ENCODE measurements around the gene ZNF808.
"Not testable (repeated sequence)": the region's sequence is repeated elsewhere in the genome, so short reads cannot be mapped to it uniquely, and the experiment has no call there.

The ZNF808 gene

DNA sequence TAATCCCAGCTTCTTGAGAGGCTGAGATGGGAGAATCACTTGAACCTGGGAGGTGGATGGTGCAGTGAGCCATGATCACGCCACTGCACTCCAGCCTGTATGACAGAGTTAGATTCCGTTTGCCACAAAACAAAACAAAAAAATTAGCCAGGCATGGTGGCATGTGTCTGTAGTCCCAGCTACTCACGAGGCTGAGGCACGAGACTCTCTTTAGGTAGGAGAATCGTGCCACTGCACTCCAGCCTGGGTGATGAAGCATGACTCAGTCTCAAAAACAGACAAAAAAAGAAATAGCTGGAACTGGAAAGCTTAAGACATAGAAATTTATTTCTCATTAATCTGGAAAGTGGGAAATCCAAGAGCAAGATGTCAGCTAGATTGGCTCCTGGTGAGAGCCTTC, 20.2 kb upstream of the ZNF808 start:
- no peaks in the 10 kb centered on the region for H3K4me1 ChIP-seq (ENCODE audit: control insufficient read depth, insufficient read depth, low read length)
- no peaks in the 10 kb centered on the region for H3K9me3 ChIP-seq (ENCODE audit: control insufficient read depth, insufficient read depth, low read length)
- peaks cover 8% of the 10 kb centered on the region for H3K27me3 ChIP-seq (ENCODE audit: control insufficient read depth, insufficient read depth, low read length)
- H3K36me3 ChIP-seq (ENCODE audit: control insufficient read depth, insufficient read depth, low read length) = peaks cover 13% of the 10 kb centered on the region
- no peak overlapping the region for H3K27ac ChIP-seq (ENCODE audit: low read depth, low read length)
- H3K9ac ChIP-seq (ENCODE audit: low read depth, low read length) = no peak overlapping the region
- H3K4me3 ChIP-seq (ENCODE audit: low read depth, low read length) = no peak overlapping the region

- H3K9ac ChIP-seq (ENCODE audit: low read depth, low read length) = no peak overlapping the region
- H3K9me3 ChIP-seq (ENCODE audit: control insufficient read depth, insufficient read depth, low read length) = no peaks in the 10 kb centered on the region
- no peaks in the 10 kb centered on the region for H3K27me3 ChIP-seq (ENCODE audit: control insufficient read depth, insufficient read depth, low read length)
- no peak overlapping the region for H3K4me3 ChIP-seq (ENCODE audit: low read depth, low read length)
- no peak overlapping the region for H3K27ac ChIP-seq (ENCODE audit: low read depth, low read length)
- peaks cover 4% of the 10 kb centered on the region; the same call in 1 of the 2 replicates for H3K36me3 ChIP-seq (ENCODE audit: control insufficient read depth, insufficient read depth, low read length)
- peaks cover 19% of the 10 kb centered on the region for H3K4me1 ChIP-seq (ENCODE audit: control insufficient read depth, insufficient read depth, low read length)
Observed at GRCh38 chr19:52516191-52516590, 11.3 kb upstream of the ZNF808 start.

GRCh38 chr19:52518646-52519045, 8.8 kb upstream of the ZNF808 start:
- Histone ChIP-seq H3K4me3 (ENCODE audit: low read depth, low read length) (no peak overlapping the region), H3K9ac (ENCODE audit: low read depth, low read length) (no peak overlapping the region), H3K27me3 (ENCODE audit: control insufficient read depth, insufficient read depth, low read length) (no peaks in the 10 kb centered on the region), H3K36me3 (ENCODE audit: control insufficient read depth, insufficient read depth, low read length) (no peaks in the 10 kb centered on the region), H3K4me1 (ENCODE audit: control insufficient read depth, insufficient read depth, low read length) (peaks cover 19% of the 10 kb centered on the region), H3K27ac (ENCODE audit: low read depth, low read length) (no peak overlapping the region), H3K9me3 (ENCODE audit: control insufficient read depth, insufficient read depth, low read length) (no peaks in the 10 kb centered on the region)

- H3K9me3 ChIP-seq (ENCODE audit: control insufficient read depth, insufficient read depth, low read length); H3K4me3 ChIP-seq (ENCODE audit: low read depth, low read length); H3K36me3 ChIP-seq (ENCODE audit: control insufficient read depth, insufficient read depth, low read length); H3K27me3 ChIP-seq (ENCODE audit: control insufficient read depth, insufficient read depth, low read length); H3K9ac ChIP-seq (ENCODE audit: low read depth, low read length); H3K27ac ChIP-seq (ENCODE audit: low read depth, low read length): not testable (repeated sequence)
- H3K4me1 ChIP-seq (ENCODE audit: control insufficient read depth, insufficient read depth, low read length) = peaks cover 19% of the 10 kb centered on the region
Observed at GRCh38 chr19:52519175-52519574, 8.3 kb upstream of the ZNF808 start.

GRCh38 chr19:52520013-52520412, 7.5 kb upstream of the ZNF808 start:
- H3K9me3 ChIP-seq (ENCODE audit: control insufficient read depth, insufficient read depth, low read length) = no peaks in the 10 kb centered on the region
- H3K27ac ChIP-seq (ENCODE audit: low read depth, low read length) = no peak overlapping the region
- no peaks in the 10 kb centered on the region for H3K36me3 ChIP-seq (ENCODE audit: control insufficient read depth, insufficient read depth, low read length)

DNA sequence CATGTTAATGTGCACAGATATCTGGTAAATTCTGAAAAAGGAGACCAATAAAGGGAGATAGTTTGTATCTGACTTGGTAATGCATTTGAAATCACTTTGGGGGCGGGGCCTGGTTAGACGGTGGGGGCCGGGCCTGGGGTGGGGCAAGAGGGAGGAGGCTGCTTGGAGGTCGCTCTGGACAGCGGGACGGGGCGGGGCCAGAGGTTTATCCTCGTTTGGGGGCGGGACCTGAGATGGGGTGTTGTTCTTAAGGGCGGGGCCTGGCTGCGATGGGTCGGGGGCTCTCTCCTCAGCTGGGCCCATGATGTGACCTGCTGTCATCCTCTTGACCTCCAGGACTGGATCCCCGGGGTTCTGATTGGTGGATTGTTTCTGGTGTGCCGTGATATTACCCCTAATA, 4.9 kb upstream of the ZNF808 start:
- Histone ChIP-seq H3K36me3 (ENCODE audit: control insufficient read depth, insufficient read depth, low read length) (no peaks in the 10 kb centered on the region), H3K27ac (ENCODE audit: low read depth, low read length) (no peak overlapping the region), H3K27me3 (ENCODE audit: control insufficient read depth, insufficient read depth, low read length) (no peaks in the 10 kb centered on the region), H3K9me3 (ENCODE audit: control insufficient read depth, insufficient read depth, low read length) (no peaks in the 10 kb centered on the region), H3K4me1 (ENCODE audit: control insufficient read depth, insufficient read depth, low read length) (peaks cover 19% of the 10 kb centered on the region), H3K4me3 (ENCODE audit: low read depth, low read length) (no peak overlapping the region), H3K9ac (ENCODE audit: low read depth, low read length) (no peak overlapping the region)

More at GRCh38 chr19:52520013-52520412, 7.5 kb upstream of the ZNF808 start:
- Histone ChIP-seq H3K4me3 (ENCODE audit: low read depth, low read length) (no peak overlapping the region), H3K4me1 (ENCODE audit: control insufficient read depth, insufficient read depth, low read length) (peaks cover 19% of the 10 kb centered on the region), H3K27me3 (ENCODE audit: control insufficient read depth, insufficient read depth, low read length) (no peaks in the 10 kb centered on the region), H3K9ac (ENCODE audit: low read depth, low read length) (no peak overlapping the region)

DNA sequence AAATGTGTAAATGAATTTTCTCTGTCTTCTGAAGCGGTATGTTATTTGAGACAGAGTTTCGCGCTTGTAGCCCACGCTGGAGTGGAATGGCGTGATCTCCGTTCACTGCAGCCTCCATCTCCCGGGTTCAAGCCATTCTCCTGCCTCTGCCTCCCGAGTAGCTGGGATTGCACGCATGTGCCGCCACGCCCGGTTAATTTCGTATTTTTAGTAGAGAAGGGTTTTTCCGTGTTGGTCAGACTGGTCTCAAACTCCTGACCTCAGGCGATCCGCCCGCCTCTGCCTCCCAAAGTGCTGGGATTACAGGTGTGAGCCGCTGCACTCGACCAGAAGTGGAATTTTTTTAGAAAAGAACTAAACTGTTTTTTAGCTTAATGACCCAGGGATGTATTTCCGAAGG, 3.4 kb upstream of the ZNF808 start:
- Histone ChIP-seq H3K9me3 (ENCODE audit: control insufficient read depth, insufficient read depth, low read length) (no peaks in the 10 kb centered on the region), H3K9ac (ENCODE audit: low read depth, low read length) (no peak overlapping the region), H3K4me1 (ENCODE audit: control insufficient read depth, insufficient read depth, low read length) (peaks cover 11% of the 10 kb centered on the region), H3K27me3 (ENCODE audit: control insufficient read depth, insufficient read depth, low read length) (no peaks in the 10 kb centered on the region), H3K27ac (ENCODE audit: low read depth, low read length) (no peak overlapping the region), H3K36me3 (ENCODE audit: control insufficient read depth, insufficient read depth, low read length) (no peaks in the 10 kb centered on the region), H3K4me3 (ENCODE audit: low read depth, low read length) (no peak overlapping the region)

- Histone ChIP-seq H3K4me3 (ENCODE audit: low read depth, low read length) (peak overlapping the region; percentile 97), H3K9me3 (ENCODE audit: control insufficient read depth, insufficient read depth, low read length) (no peaks in the 10 kb centered on the region), H3K27ac (ENCODE audit: low read depth, low read length) (peak overlapping the region; percentile 53)
Observed at GRCh38 chr19:52527956-52528351, 486 bp downstream of the ZNF808 start.

GRCh38 chr19:52532480-52532879, 5.0 kb downstream of the ZNF808 start:
- H3K36me3 ChIP-seq (ENCODE audit: control insufficient read depth, insufficient read depth, low read length) = no peaks in the 10 kb centered on the region
- no peaks in the 10 kb centered on the region for H3K4me1 ChIP-seq (ENCODE audit: control insufficient read depth, insufficient read depth, low read length)
- no peaks in the 10 kb centered on the region for H3K9me3 ChIP-seq (ENCODE audit: control insufficient read depth, insufficient read depth, low read length)
- no peak overlapping the region for H3K4me3 ChIP-seq (ENCODE audit: low read depth, low read length)
- H3K9ac ChIP-seq (ENCODE audit: low read depth, low read length) = no peak overlapping the region
- H3K27me3 ChIP-seq (ENCODE audit: control insufficient read depth, insufficient read depth, low read length) = peaks cover 9% of the 10 kb centered on the region
- no peak overlapping the region for H3K27ac ChIP-seq (ENCODE audit: low read depth, low read length)

More at GRCh38 chr19:52527956-52528351, 486 bp downstream of the ZNF808 start:
- no peaks in the 10 kb centered on the region for H3K36me3 ChIP-seq (ENCODE audit: control insufficient read depth, insufficient read depth, low read length)
- H3K27me3 ChIP-seq (ENCODE audit: control insufficient read depth, insufficient read depth, low read length) = no peaks in the 10 kb centered on the region
- peak overlapping the region; percentile 73 for H3K9ac ChIP-seq (ENCODE audit: low read depth, low read length)
- H3K4me1 ChIP-seq (ENCODE audit: control insufficient read depth, insufficient read depth, low read length) = no peaks in the 10 kb centered on the region

DNA sequence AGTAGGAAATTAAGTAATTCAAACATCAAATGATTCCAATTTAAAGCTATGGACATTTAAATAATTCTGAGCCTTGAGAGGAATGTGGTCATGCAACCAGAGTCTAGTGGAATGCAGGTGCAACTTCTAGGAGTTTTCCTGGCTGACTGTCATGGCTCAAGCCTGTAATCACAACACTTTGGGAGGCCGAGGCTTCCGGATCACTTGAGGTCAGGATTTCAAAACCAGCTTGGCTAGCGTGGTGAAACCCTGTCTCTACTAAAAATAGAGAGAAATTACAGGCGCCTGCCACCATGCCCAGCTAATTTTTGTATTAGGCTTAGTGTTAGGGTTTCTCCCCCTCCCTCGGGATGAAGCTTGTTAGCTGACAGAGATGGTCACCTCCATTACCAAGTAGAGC, 6.4 kb downstream of the ZNF808 start:
- Histone ChIP-seq H3K4me1 (ENCODE audit: control insufficient read depth, insufficient read depth, low read length) (no peaks in the 10 kb centered on the region), H3K36me3 (ENCODE audit: control insufficient read depth, insufficient read depth, low read length) (no peaks in the 10 kb centered on the region), H3K27ac (ENCODE audit: low read depth, low read length) (no peak overlapping the region), H3K4me3 (ENCODE audit: low read depth, low read length) (no peak overlapping the region), H3K9me3 (ENCODE audit: control insufficient read depth, insufficient read depth, low read length) (no peaks in the 10 kb centered on the region), H3K27me3 (ENCODE audit: control insufficient read depth, insufficient read depth, low read length) (peaks cover 9% of the 10 kb centered on the region), H3K9ac (ENCODE audit: low read depth, low read length) (no peak overlapping the region)

GRCh38 chr19:52535385-52535770, 7.9 kb downstream of the ZNF808 start:
- not testable (repeated sequence) for H3K36me3 ChIP-seq (ENCODE audit: control insufficient read depth, insufficient read depth, low read length); H3K9ac ChIP-seq (ENCODE audit: low read depth, low read length); H3K4me1 ChIP-seq (ENCODE audit: control insufficient read depth, insufficient read depth, low read length); H3K27me3 ChIP-seq (ENCODE audit: control insufficient read depth, insufficient read depth, low read length); H3K9me3 ChIP-seq (ENCODE audit: control insufficient read depth, insufficient read depth, low read length)
- Histone ChIP-seq H3K4me3 (ENCODE audit: low read depth, low read length) (peak overlapping the region; percentile 63), H3K27ac (ENCODE audit: low read depth, low read length) (peak overlapping the region; percentile 75)
